ENCODE results near the gene RPS15. TPM values are rescaled to one million over a fixed set of nuclear protein-coding genes. Genes with fewer than 3 reads are reported as not detected.

RPS15 gene
- total and polyA plus RNA-seq, 2 of the 13 experiments (the other 11 are each of a cell fraction or from before 2014, with no cell fraction given) = 695 to 1,411 TPM

DNA sequence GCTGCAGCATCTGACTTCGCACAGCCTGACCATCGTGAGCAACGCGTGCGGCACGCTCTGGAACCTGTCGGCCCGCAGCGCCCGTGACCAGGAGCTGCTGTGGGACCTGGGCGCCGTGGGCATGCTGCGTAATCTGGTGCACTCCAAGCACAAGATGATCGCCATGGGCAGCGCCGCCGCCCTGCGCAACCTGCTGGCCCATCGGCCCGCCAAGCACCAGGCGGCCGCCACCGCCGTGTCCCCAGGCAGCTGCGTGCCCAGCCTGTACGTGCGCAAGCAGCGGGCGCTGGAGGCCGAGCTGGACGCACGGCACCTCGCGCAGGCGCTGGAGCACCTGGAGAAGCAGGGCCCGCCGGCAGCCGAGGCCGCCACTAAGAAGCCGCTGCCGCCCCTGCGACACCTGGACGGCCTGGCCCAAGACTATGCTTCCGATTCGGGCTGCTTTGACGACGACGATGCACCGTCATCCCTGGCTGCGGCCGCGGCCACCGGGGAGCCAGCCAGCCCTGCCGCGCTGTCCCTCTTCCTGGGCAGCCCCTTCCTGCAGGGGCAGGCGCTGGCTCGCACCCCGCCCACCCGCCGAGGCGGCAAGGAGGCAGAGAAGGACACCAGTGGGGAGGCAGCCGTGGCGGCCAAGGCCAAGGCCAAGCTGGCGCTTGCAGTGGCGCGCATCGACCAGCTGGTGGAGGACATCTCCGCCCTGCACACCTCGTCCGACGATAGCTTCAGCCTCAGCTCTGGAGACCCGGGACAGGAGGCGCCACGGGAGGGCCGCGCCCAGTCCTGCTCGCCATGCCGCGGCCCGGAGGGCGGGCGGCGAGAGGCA, 27.2 kb downstream of the RPS15 start:
- DNase-seq (ENCODE audit: low spot score) = no peak
- intact Hi-C loops (cut with micrococcal nuclease; ENCODE audit: unreplicated experiment) = no loop called here
- no peaks in the 10 kb centered on the region for H3K79me2 ChIP-seq (ENCODE audit: insufficient read depth, low read length)
- ATAC-seq = no peak
- no peak overlapping the region for H2AFZ ChIP-seq (ENCODE audit: low read length)
- no peak overlapping the region for H3K27ac ChIP-seq (ENCODE audit: extremely low read length, insufficient read depth, low read length)
- H3K36me3 ChIP-seq (replicated peaks in 1 of 2; ENCODE audit: control insufficient read depth in 1 of 2, insufficient read depth in 2 of 2, low read length in 2 of 2) = no peaks in the 10 kb centered on the region
- CTCF ChIA-PET (ENCODE audit: low intra/inter-chr PET ratio, low total read pairs) = no interaction called here
- H3K27me3 ChIP-seq (ENCODE audit: control insufficient read depth in 1 of 2, insufficient read depth in 2 of 2, low read length in 2 of 2) = no peaks in the 10 kb centered on the region
- no peak overlapping the region for H3K4me2 ChIP-seq (ENCODE audit: low read depth, low read length)
- POLR2A ChIA-PET = interaction anchor here (0.6 to 1.6 kb wide), 2 partner anchors 12 to 523 kb away, joined by 4 to 5 read pairs; no protein-coding TSS in a partner anchor
- H4K20me1 ChIP-seq (ENCODE audit: insufficient read depth, low read length) = no peaks in the 10 kb centered on the region; the same call in 1 of the 2 replicates
- 91% methylated on average over 32 of the region's 83 CpGs for WGBS (ENCODE audit: low lambda C conversion rate)
- H3K9ac ChIP-seq (ENCODE audit: insufficient read depth, low read depth, low read length) = no peak overlapping the region
- no TSS peak for BruUV-seq (replicated peaks)
- no peak for FAIRE-seq
- peaks cover 18% of the 10 kb centered on the region; the same call in 1 of the 2 replicates for H3K4me1 ChIP-seq (ENCODE audit: insufficient read depth, low read length)
- no peak overlapping the region for H3K4me3 ChIP-seq (replicated peaks in 1 of 3; ENCODE audit: insufficient read depth in 1 of 3, low read depth in 2 of 3, low read length in 3 of 3)
- in situ Hi-C loops (cut with HindIII; ENCODE audit: extremely low pct_ligation_motif_present, low pct_unique_long_range_greater_than_20kb) = no loop called here
- no peaks in the 10 kb centered on the region for H3K9me3 ChIP-seq (ENCODE audit: low read length)
- TF ChIP-seq LCORL (IDR thresholded peaks at IDR 0.05) = no peak
- TF ChIP-seq LCORL (CRISPR knock-in tag; IDR thresholded peaks at IDR 0.05) = no peak
- TF ChIP-seq, protein P1, sequence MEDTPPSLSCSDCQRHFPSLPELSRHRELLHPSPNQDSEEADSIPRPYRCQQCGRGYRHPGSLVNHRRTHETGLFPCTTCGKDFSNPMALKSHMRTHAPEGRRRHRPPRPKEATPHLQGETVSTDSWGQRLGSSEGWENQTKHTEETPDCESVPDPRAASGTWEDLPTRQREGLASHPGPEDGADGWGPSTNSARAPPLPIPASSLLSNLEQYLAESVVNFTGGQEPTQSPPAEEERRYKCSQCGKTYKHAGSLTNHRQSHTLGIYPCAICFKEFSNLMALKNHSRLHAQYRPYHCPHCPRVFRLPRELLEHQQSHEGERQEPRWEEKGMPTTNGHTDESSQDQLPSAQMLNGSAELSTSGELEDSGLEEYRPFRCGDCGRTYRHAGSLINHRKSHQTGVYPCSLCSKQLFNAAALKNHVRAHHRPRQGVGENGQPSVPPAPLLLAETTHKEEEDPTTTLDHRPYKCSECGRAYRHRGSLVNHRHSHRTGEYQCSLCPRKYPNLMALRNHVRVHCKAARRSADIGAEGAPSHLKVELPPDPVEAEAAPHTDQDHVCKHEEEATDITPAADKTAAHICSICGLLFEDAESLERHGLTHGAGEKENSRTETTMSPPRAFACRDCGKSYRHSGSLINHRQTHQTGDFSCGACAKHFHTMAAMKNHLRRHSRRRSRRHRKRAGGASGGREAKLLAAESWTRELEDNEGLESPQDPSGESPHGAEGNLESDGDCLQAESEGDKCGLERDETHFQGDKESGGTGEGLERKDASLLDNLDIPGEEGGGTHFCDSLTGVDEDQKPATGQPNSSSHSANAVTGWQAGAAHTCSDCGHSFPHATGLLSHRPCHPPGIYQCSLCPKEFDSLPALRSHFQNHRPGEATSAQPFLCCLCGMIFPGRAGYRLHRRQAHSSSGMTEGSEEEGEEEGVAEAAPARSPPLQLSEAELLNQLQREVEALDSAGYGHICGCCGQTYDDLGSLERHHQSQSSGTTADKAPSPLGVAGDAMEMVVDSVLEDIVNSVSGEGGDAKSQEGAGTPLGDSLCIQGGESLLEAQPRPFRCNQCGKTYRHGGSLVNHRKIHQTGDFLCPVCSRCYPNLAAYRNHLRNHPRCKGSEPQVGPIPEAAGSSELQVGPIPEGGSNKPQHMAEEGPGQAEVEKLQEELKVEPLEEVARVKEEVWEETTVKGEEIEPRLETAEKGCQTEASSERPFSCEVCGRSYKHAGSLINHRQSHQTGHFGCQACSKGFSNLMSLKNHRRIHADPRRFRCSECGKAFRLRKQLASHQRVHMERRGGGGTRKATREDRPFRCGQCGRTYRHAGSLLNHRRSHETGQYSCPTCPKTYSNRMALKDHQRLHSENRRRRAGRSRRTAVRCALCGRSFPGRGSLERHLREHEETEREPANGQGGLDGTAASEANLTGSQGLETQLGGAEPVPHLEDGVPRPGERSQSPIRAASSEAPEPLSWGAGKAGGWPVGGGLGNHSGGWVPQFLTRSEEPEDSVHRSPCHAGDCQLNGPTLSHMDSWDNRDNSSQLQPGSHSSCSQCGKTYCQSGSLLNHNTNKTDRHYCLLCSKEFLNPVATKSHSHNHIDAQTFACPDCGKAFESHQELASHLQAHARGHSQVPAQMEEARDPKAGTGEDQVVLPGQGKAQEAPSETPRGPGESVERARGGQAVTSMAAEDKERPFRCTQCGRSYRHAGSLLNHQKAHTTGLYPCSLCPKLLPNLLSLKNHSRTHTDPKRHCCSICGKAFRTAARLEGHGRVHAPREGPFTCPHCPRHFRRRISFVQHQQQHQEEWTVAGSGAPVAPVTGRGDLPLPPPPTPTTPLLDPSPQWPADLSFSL (CRISPR knock-in tag; IDR thresholded peaks at IDR 0.05) = no peak
- TF ChIP-seq TBP (CRISPR knock-in tag; IDR thresholded peaks at IDR 0.05) = no peak
- TF ChIP-seq, protein P2, sequence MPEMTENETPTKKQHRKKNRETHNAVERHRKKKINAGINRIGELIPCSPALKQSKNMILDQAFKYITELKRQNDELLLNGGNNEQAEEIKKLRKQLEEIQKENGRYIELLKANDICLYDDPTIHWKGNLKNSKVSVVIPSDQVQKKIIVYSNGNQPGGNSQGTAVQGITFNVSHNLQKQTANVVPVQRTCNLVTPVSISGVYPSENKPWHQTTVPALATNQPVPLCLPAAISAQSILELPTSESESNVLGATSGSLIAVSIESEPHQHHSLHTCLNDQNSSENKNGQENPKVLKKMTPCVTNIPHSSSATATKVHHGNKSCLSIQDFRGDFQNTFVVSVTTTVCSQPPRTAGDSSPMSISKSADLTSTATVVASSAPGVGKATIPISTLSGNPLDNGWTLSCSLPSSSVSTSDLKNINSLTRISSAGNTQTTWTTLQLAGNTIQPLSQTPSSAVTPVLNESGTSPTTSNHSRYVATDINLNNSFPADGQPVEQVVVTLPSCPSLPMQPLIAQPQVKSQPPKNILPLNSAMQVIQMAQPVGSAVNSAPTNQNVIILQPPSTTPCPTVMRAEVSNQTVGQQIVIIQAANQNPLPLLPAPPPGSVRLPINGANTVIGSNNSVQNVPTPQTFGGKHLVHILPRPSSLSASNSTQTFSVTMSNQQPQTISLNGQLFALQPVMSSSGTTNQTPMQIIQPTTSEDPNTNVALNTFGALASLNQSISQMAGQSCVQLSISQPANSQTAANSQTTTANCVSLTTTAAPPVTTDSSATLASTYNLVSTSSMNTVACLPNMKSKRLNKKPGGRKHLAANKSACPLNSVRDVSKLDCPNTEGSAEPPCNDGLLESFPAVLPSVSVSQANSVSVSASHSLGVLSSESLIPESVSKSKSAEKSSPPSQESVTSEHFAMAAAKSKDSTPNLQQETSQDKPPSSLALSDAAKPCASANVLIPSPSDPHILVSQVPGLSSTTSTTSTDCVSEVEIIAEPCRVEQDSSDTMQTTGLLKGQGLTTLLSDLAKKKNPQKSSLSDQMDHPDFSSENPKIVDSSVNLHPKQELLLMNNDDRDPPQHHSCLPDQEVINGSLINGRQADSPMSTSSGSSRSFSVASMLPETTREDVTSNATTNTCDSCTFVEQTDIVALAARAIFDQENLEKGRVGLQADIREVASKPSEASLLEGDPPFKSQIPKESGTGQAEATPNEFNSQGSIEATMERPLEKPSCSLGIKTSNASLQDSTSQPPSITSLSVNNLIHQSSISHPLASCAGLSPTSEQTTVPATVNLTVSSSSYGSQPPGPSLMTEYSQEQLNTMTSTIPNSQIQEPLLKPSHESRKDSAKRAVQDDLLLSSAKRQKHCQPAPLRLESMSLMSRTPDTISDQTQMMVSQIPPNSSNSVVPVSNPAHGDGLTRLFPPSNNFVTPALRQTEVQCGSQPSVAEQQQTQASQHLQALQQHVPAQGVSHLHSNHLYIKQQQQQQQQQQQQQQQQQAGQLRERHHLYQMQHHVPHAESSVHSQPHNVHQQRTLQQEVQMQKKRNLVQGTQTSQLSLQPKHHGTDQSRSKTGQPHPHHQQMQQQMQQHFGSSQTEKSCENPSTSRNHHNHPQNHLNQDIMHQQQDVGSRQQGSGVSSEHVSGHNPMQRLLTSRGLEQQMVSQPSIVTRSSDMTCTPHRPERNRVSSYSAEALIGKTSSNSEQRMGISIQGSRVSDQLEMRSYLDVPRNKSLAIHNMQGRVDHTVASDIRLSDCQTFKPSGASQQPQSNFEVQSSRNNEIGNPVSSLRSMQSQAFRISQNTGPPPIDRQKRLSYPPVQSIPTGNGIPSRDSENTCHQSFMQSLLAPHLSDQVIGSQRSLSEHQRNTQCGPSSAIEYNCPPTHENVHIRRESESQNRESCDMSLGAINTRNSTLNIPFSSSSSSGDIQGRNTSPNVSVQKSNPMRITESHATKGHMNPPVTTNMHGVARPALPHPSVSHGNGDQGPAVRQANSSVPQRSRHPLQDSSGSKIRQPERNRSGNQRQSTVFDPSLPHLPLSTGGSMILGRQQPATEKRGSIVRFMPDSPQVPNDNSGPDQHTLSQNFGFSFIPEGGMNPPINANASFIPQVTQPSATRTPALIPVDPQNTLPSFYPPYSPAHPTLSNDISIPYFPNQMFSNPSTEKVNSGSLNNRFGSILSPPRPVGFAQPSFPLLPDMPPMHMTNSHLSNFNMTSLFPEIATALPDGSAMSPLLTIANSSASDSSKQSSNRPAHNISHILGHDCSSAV (CRISPR knock-in tag; IDR thresholded peaks at IDR 0.05; ENCODE audit: borderline replicate concordance) = no peak
- TF ChIP-seq, protein P3, sequence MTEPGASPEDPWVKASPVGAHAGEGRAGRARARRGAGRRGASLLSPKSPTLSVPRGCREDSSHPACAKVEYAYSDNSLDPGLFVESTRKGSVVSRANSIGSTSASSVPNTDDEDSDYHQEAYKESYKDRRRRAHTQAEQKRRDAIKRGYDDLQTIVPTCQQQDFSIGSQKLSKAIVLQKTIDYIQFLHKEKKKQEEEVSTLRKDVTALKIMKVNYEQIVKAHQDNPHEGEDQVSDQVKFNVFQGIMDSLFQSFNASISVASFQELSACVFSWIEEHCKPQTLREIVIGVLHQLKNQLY (CRISPR knock-in tag; IDR thresholded peaks at IDR 0.05) = no peak
- no peak for TF ChIP-seq NR3C1 (CRISPR knock-in tag; IDR thresholded peaks at IDR 0.05)
- TF ChIP-seq ZBTB38 (CRISPR knock-in tag; IDR thresholded peaks at IDR 0.05) = peak; percentile 30; the same call in 1 of the 2 replicates
